Endothelial cell of umbilical vein (primary cell): ENCODE results near the gene SLC8A2. TPM values are rescaled to one million over a fixed set of nuclear protein-coding genes. Genes with fewer than 3 reads are reported as not detected.

ENCODE experiments used
- BruUV-seq: library from RNA; stranded (reverse); fragments of 400-500 nt; replicated peaks from 2 replicates; lab custom pipeline; 2021; lab: Mats Ljungman, UMichigan
- CTCF ChIA-PET: fragments of 300-600, 350-600 bp; sonication (Branson Sonifier 250); formaldehyde crosslinking; loops from one replicate; lab custom pipeline; 2021; ENCODE audit warnings: antibody characterized with exemption, inconsistent platforms; lab: Charles Lee
- POLR2A ChIA-PET: fragments of 300-600, 350-600 bp; sonication (Branson Sonifier 250); formaldehyde crosslinking; loops from one replicate; lab custom pipeline; 2021; ENCODE audit warnings: antibody characterized with exemption, inconsistent platforms; lab: Charles Lee
- DNase-seq: peaks from one replicate; pipeline ENCODE4 v3.0.0-alpha.2; 2011; ENCODE audit warnings: low read depth, low spot score
- FAIRE-seq: peaks from 2 replicates; lab custom pipeline; 2011; peaks lifted over from hg19 to GRCh38; lab: Jason Lieb, UNC
- H2AFZ ChIP-seq: 2 replicates; pipeline ENCODE4 v1.6.0; 2012; ENCODE audit warnings: low read depth, low read length, control low read depth, inconsistent platforms
- H3K27ac ChIP-seq: 2 replicates; pipeline ENCODE4 v1.5.1; 2011; ENCODE audit warnings: low read depth, mild to moderate bottlenecking, control low read depth, low read length, moderate library complexity; ENCODE audit not compliant: insufficient read depth
- H3K27me3 ChIP-seq, 2 experiments: 2 replicates each; pipeline versions ENCODE4 v1.6.0 to v1.6.1; 2011; ENCODE audit warnings: low read length in 2 of 2, mixed read lengths in 1 of 2; ENCODE audit not compliant: control insufficient read depth in 2 of 2, insufficient read depth in 2 of 2
- H3K36me3 ChIP-seq, 2 experiments: 2 replicates in 1 of 2; 3 replicates in 1 of 2; pipeline ENCODE4 v1.5.1; 2011; ENCODE audit warnings: low read length in 2 of 2, mild to moderate bottlenecking in 1 of 2, moderate library complexity in 1 of 2; ENCODE audit not compliant: control insufficient read depth in 2 of 2, insufficient read depth in 2 of 2; ENCODE audit errors: extremely low read depth in 1 of 2
- H3K4me1 ChIP-seq: 3 replicates; pipeline ENCODE4 v1.5.1; 2011; ENCODE audit warnings: mild to moderate bottlenecking, low read length; ENCODE audit not compliant: control insufficient read depth, insufficient read depth; ENCODE audit errors: extremely low read depth
- H3K4me2 ChIP-seq: 2 replicates; pipeline ENCODE4 v1.6.1; 2011; ENCODE audit warnings: low read length, control low read depth, mixed read lengths; ENCODE audit not compliant: insufficient read depth
- H3K4me3 ChIP-seq, 3 experiments: fragments of 200-600 bp in 1 of 3; sonication (generic), shearing (Covaris generic) in 1 of 3; replicated peaks in 1 of 3; 2 replicates each; pipeline ENCODE4 v1.5.1; 2011 to 2016; ENCODE audit warnings: control low read depth in 3 of 3, low read length in 3 of 3, mild to moderate bottlenecking in 2 of 3, inconsistent platforms in 1 of 3, low read depth in 1 of 3, moderate library complexity in 1 of 3; ENCODE audit not compliant: insufficient read depth in 1 of 3
- H3K79me2 ChIP-seq: 2 replicates; pipeline ENCODE4 v1.6.0; 2012; ENCODE audit warnings: low read length, inconsistent platforms; ENCODE audit not compliant: control insufficient read depth, insufficient read depth
- H3K9ac ChIP-seq: replicated peaks from 2 replicates; pipeline ENCODE3; 2011; ENCODE audit warnings: low read length, control low read depth; ENCODE audit not compliant: insufficient read depth; ENCODE audit errors: extremely low read depth
- H3K9me1 ChIP-seq: replicated peaks from 3 replicates; pipeline ENCODE4 v1.6.0; 2011; ENCODE audit warnings: mild to moderate bottlenecking, low read length; ENCODE audit not compliant: control insufficient read depth, insufficient read depth; ENCODE audit errors: extremely low read depth
- H3K9me3 ChIP-seq: replicated peaks from 2 replicates; pipeline ENCODE4 v1.5.1; 2012; ENCODE audit warnings: low read length, inconsistent platforms; ENCODE audit not compliant: control insufficient read depth, insufficient read depth
- H4K20me1 ChIP-seq: replicated peaks from 2 replicates; pipeline ENCODE3; 2011; ENCODE audit warnings: mild to moderate bottlenecking, low read length; ENCODE audit not compliant: control insufficient read depth, insufficient read depth; ENCODE audit errors: extremely low read depth
- EZH2 ChIP-seq: IDR thresholded peaks from 2 replicates; pipeline ENCODE4 v1.6.1; 2012; ENCODE audit warnings: borderline replicate concordance, low read depth, mild to moderate bottlenecking, moderate library complexity, low read length, inconsistent platforms; ENCODE audit not compliant: severe bottlenecking
- FOS ChIP-seq: IDR thresholded peaks from 2 replicates; pipeline ENCODE4 v1.6.1; 2011; ENCODE audit warnings: mild to moderate bottlenecking, low read length, moderate library complexity, borderline replicate concordance; ENCODE audit not compliant: insufficient read depth
- GATA2 ChIP-seq: IDR thresholded peaks from 2 replicates; pipeline ENCODE4 v1.7.0; 2011; ENCODE audit warnings: low read depth, mild to moderate bottlenecking, moderate library complexity, mixed read lengths, low read length; ENCODE audit not compliant: insufficient read length, insufficient read depth
- MAX ChIP-seq: IDR thresholded peaks from 2 replicates; pipeline ENCODE4 v1.6.1; 2011; ENCODE audit not compliant: insufficient read depth, insufficient read length
- POLR2AphosphoS5 ChIP-seq: IDR thresholded peaks from 2 replicates; pipeline ENCODE4 v1.6.1; 2012; ENCODE audit warnings: low read depth, mild to moderate bottlenecking, control low read depth, low read length, moderate library complexity; ENCODE audit not compliant: insufficient read depth
- dilution Hi-C: fragments of 300-500 bp; cut with MboI; formaldehyde crosslinking; loops from one replicate; pipeline ENCODE4 v1.15.0; 2019; ENCODE audit warnings: low sequenced_read_pairs; ENCODE audit not compliant: extremely low pct_ligation_motif_present
- intact Hi-C: fragments of 100-400 bp; cut with micrococcal nuclease; formaldehyde crosslinking; loops from one replicate; pipeline ENCODE4 v1.10.0; 2022
- polyA plus RNA-seq, 4 experiments: library from polyadenylated mRNA; depleted of rRNA in 3 of 4; stranded (reverse) in 3 of 4; unstranded in 1 of 4; fragments of >200 nt; gene quantifications; 2 replicates each; pipeline versions ENCODE4 v1.2.1 to v1.2.3, GENCODE V29; 2011 to 2012; ENCODE audit warnings: missing spikeins in 1 of 4
- total RNA-seq: library from RNA; stranded (reverse); gene quantifications from 2 replicates; pipeline ENCODE4 v1.2.3, GENCODE V29; 2021

Gene SLC8A2
- total and polyA plus RNA-seq, 2 donors (not counting 3 experiments of a cell fraction or from before 2014, with no cell fraction given) = not detected

GRCh38 chr19:47448360-47448727 lies 23.3 kb downstream of the SLC8A2 start:
- Histone ChIP-seq H3K4me1 (no peaks in the 10 kb centered on the region), H3K9ac (no peak overlapping the region), H3K4me3 (no peak overlapping the region), H3K9me3 (no peaks in the 10 kb centered on the region), H3K4me2 (no peak overlapping the region), H3K27me3 (peaks cover 27 to 33% of the 10 kb centered on the region in 2 experiments), H3K9me1 (no peaks in the 10 kb centered on the region), H3K36me3 (no peaks in the 10 kb centered on the region), H4K20me1 (no peaks in the 10 kb centered on the region), H3K79me2 (no peaks in the 10 kb centered on the region), H3K27ac (no peak overlapping the region), H2AFZ (no peak overlapping the region)
- ChIA-PET CTCF (interaction anchor here (1.0 kb wide), 1 partner anchor 11 kb away, joined by 3 read pairs; no protein-coding TSS in a partner anchor), POLR2A (no interaction called here)
- intact Hi-C loops (no loop called here), dilution Hi-C loops (no loop called here)
- BruUV-seq = no TSS peak
- no peak for DNase-seq
- no peak for FAIRE-seq
- no peak for TF ChIP-seq FOS

GRCh38 chr19:47447470-47448359 lies 24.0 kb downstream of the SLC8A2 start:
- Histone ChIP-seq H3K4me2 (no peak overlapping the region), H4K20me1 (no peaks in the 10 kb centered on the region), H3K27me3 (peaks cover 27 to 32% of the 10 kb centered on the region in 2 experiments), H3K27ac (no peak overlapping the region), H3K36me3 (no peaks in the 10 kb centered on the region), H3K4me3 (no peak overlapping the region), H3K9me3 (no peaks in the 10 kb centered on the region), H3K4me1 (no peaks in the 10 kb centered on the region), H2AFZ (no peak overlapping the region), H3K79me2 (no peaks in the 10 kb centered on the region), H3K9ac (no peak overlapping the region), H3K9me1 (no peaks in the 10 kb centered on the region)
- dilution Hi-C loops = no loop called here
- ChIA-PET CTCF (interaction anchor here (0.6 to 1.2 kb wide), 2 partner anchors 11 to 266 kb away, joined by 3 to 5 read pairs; partner anchors contain the start of gene EHD2), POLR2A (no interaction called here)
- no TSS peak for BruUV-seq
- DNase-seq = peak; percentile 44
- intact Hi-C loops = no loop called here
- peak; percentile 18 for FAIRE-seq
- TF ChIP-seq GATA2 (no peak), EZH2 (peak; percentile 57), POLR2AphosphoS5 (no peak), MAX (peak; percentile 38)
